Fibroblast of skin of back (primary cell): ENCODE data around the gene C19orf85.
"Not testable (repeated sequence)": the region's sequence is repeated elsewhere in the genome, so short reads cannot be mapped to it uniquely, and the experiment has no call there.

Experiments used
- DNase-seq: peaks from one replicate; pipeline ENCODE4 v3.0.0-alpha.2; 2013

Gene C19orf85

DNA sequence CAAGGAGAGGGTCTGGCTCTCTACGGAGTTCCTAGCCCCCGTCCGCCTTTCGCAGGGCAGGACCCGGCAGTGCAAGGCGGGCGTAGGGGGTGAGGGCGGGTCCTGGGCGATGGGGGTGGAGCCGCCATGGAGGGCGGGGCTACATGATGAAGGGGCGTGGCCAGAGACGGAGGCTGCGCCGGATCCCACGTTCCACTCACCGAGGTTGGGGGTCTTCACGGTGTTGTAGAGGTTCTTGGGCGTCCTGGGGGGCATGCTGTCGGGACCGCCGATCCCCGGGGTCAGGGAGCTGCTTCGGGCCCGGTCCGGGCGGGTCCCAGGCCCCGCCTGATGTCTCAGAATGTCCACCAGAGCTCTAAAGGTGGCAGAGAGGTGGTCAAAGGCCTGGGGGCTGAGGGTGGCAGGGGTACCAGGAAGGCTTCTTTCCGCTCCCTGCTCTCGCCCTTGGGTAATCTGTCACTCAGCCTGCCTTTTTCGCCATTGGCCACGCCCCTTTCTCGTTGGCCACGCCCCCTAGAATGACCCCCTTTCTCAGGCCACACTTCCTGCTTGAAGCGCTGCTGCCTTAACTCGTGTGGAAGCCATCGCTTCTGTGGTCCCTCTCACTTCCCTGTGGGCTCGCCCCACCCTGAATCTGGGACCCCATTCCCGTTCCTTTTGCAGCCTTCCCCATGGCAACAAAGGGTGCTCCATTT lies 24.0 kb downstream of the C19orf85 start:
- DNase-seq: no peak

DNA sequence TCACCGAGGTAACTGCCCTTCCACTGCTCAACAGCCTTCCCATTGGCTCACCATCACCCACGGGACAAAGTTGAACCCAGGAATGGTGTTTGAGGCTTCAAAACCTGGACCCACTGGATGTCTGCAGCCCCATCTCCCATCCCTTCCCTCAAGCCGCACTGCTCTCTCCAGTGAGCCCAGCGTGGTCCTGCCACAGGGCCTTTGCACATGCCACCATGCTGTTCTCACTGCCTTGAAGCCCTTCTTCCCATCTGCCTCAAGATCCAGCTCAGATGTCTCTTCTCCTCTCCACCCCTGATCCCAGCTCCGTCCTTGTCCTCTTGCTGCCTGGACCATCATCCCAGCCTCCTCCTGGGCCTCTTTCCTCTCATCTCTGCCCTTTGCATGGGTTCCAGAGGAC lies 25.5 kb downstream of the C19orf85 start:
- DNase-seq: no peak

DNA sequence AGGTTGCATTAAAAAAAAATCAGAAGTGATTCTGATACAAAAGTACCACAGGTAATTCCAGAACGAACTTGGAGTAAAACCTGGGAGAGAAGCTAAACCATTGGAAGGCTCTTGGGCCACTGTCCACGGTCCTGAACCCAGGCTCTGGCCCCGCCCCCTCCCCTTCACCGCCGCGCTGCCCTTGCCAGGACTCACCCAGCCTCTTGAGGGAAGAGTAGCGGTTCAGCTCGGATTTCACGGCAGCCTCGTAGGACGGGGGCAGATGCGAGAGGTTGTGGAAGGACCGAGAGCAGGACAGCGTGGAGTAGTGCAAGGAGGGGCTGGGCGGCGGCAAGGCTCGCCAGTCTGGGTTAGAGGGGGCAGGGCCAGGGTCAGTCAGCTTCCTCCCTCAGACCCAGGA lies 27.1 kb downstream of the C19orf85 start:
- peak; percentile 49 for DNase-seq

DNA sequence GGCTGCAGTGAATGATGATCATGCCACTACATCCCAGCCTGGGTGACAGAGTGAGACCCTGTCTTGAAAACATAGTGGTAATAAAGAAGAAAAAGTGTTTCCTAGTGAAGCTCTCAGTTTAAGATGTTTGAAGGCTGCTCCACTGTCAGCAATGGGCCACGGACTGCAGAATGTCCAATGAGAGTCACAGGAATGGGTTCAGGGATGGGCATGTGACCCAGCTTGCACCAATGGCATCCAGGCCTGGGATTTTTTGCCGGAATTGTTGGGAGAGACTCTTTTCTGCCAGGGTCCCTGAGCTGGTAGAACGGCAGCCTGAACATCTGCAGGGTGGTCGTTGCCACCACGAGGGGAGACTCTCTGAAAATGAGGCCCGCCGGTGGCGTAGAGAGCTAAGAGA lies 27.7 kb downstream of the C19orf85 start:
- no peak for DNase-seq

DNA sequence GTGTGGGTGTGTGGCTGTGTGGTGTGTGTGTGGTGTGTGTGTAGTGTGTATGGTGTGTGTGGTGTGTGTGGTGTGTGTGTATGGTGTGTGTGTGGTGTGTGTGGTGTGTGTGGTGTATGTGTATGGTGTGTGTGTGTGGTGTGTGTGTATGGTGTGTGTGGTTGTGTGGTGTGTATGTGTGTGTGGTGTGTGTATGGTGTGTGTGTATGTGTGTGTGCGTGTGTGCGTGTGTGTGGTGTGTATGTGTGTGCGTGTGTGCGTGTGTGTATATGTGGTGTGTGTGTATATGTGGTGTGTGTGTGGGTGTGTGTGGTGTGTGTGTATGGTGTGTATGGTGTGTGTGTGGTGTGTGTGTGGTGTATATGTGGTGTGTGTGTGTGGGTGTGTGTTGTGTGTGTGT lies 29.5 kb downstream of the C19orf85 start:
- no peak for DNase-seq

DNA sequence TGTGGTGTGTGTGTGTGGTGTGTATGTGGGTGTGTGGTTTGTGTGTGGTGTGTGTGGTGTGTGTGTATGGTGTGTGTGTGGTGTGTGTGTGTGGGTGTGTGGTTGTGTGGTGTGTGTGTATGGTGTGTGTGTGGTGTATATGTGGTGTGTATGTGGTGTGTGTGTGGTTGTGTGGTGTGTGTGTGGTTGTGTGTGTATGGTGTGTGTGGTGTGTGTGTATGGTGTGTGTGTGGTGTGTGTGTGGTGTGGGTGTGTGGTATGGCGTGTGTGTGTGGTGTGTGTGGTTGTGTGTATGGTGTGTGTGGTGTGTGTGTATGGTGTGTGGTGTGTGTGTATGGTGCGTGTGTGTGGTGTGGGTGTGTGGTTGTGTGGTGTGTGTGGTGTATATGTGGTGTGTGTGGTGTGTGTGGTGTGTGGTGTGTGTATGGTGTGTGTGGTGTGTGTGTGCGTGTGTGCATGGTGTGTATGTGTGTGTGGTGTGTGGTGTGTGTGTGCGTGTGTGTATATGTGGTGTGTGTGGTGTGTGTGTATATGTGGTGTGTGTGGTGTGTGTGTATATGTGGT lies 30.1 kb downstream of the C19orf85 start:
- no peak for DNase-seq

DNA sequence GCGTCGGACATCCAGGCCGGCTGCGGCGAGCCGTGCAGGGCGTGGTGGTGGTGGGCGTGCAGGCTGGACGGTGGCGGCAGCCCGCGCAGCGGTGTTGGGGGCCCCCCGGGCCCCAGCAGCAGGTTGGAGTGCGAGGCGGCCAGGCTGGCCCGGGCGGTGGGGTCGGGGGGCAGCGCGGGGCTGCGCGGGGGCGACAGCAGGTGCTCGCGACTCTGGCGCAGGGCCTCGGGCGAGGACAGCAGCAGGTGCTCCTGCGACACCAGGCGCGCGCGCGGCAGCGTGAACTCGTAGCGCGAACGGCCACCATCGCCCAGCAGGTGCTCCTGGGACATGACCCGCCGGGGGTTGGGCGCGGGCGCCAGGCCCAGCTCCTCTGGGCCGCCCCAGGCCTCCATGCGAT lies 31.3 kb downstream of the C19orf85 start:
- no peak for DNase-seq

DNA sequence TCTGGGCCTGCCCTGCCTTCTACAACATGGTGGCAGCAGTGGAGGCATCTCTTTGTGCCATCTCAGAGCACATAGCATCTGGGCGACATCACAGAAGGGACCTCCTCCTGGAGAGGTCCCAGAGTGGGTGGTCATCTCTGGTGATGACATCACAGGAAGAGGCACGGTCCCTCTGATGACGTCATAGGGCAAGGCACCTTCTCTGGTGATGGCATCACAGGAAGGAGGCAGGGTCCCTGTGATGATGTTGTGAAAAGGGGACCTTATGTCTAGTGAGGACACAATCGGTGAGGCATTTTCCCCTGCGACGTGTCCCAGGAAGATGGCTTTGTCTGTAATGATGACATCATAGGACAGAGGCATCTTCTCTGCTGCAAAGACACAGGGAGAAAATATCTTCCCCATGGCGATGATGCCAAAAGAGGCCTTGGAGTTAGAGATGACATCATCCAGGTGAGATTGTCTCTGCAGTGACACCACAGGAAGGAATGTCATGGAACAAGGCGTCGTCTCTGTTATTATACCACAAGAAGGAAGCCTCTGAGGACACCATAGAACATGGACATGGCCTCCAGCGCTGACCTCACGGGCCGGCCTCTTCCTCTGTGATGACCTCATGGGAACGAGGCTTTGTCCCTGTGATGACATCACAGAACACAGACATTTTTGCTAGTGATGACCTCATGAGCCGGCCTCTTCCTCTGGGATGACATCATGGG lies 32.2 kb downstream of the C19orf85 start:
- no peak for DNase-seq

DNA sequence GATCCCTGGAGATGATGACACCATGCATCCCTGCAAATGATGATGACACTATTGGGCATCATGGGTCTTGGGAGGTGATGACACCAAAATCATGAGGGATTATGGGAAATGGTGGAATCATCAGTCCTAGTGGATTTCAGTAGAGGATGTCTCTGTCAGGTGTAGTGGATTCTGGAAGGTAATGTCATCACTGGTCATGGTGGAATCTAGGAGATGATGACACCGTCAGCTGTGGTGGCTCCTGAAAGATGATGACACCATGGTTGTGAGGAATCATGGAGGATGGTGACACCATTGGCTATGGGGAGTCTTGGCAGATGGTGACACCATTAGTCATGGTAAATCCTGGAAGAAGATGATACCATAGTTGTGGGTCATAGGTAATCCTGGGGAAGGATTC lies 33.4 kb downstream of the C19orf85 start:
- DNase-seq: no peak

DNA sequence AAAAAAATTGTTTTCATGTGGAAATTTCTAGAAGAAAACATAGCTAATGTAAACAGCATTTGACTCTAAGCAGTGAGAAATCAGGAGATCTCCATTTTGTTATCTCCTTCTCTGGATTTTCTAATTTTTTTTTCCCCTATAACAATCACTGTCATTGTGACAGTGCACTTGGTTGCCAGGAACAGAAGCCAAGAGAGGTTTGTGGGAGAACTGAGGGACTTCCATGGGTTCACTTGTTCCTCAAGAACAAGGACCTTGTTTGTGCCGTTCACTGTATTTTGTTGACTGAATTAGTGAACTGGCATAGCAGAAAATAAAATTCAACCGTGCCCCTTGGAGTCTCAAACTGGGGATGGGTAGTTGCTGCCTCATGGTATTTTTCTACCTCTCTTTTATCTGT lies 38.5 kb downstream of the C19orf85 start:
- DNase-seq: no peak

DNA sequence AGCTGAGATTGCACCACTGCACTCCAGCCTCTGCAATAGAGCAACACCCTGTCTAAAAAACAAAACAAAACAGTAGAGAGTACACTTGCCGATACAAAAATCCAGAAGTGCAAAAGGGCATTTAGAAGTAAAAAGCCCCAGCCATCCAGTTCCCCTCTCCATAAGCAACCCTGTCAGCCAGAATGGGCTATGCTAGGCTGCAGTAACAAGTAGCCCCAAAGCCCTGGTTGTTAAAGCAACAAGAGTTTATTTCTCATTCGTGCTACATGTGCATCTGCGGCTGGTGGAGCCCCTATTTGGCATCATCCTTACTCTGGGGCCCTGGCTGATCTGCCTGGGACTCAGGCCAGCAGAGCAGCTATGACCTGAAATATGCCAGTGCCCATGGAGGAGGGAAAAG lies 40.0 kb downstream of the C19orf85 start:
- DNase-seq: no peak

DNA sequence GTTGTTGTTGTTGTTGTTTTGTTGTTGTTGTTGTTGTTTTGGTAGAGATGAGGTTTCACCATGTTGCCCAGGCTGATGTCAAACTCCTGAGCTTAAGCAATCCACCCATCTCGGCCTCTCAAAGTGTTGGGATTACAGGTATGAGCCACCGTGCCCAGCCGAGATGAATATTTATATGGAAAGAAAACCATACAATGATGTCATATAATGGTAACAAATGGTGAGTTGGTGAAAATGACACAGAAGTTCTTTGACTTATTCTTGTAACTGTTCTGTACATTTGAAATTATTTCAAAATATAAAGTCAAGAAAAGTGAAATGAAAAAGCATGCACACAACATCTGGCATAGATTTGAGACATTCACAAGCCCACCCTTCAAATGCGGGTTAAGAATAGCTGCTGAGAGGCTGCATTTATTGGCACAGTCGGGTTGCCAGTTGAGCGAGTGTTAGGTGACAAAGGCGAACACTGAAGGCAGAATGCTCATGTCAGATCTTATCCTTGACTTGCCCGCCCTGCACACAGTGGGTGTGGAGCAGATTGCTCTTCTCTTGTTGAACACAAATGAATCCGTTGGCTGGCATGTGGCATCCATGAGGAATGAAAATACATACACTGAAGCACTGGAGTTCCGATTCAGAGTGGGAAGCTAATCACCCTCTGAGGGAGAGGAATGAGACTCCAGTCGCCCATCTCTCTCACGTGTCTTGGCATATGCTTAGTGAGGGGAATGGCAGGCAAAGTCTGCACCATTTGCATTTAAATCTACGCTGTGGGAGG lies 41.1 kb downstream of the C19orf85 start:
- DNase-seq: no peak

DNA sequence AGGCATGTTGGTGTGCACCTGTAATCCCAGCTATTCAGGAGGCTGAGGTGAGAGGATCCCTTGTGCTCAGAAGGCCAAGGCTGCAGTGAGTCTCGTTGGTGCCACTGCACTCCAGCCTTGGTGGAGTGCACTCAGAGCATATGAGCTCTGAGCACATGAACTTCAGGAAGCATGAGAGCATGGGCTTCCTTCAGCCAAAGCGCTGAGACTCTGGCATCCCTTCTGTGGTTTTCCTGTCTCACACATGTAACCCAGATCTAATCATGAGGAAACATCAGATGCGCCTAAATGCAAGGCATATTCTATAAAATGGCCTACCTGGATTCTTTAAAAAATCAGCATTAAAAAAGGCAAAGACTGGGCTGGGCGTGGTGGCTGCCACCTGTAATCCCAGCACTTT lies 43.3 kb downstream of the C19orf85 start:
- not testable (repeated sequence) for DNase-seq

DNA sequence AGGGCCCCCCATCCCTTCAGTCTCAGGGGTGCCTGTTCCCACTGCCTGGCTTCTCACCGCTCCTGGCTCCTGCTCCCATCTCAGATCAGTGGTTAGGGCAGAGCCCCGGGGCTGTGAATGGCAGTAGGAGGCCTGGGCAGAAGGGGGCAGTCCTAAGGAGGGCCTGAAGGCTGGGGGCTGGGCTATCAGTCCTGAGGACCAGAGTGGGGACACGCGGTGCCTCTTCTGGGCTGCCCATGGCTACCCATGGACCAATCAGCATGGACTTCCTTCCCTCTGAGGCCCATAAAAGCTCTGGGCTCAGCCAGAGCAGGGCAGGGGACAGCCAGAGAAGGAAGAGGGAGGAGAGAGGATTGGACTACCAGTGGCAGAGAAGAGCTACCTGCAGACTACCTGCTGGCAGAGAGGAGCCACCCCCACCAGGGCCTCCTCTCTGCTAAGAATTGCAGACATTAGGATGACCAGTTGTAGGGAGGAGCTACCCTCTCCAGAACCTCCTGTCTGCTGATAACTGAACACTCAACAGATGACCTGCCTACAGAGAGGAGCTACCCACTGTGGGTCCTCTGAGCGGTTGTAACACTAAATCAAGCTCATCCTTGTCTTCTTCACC lies 44.8 kb downstream of the C19orf85 start:
- DNase-seq: no peak

DNA sequence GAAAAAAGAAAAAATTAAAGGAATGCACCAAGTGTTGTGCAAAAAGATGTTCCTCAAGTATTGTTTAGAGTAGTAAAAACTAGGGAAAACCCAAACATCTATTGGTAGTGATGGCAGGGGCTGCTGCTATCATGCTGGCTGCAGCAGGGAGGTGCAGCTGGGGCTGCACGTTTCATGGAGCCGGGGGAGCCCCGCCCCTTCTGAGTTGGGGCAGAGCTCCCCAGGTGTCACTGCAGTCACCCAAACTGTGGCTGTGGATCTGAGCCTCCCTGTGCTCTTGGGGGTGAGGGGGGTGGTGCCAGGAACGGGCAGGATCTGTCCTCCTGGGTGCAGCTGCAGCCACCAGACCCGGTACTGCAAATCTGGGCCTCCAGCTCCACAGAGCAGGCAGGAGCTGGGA lies 45.4 kb downstream of the C19orf85 start:
- DNase-seq: no peak

DNA sequence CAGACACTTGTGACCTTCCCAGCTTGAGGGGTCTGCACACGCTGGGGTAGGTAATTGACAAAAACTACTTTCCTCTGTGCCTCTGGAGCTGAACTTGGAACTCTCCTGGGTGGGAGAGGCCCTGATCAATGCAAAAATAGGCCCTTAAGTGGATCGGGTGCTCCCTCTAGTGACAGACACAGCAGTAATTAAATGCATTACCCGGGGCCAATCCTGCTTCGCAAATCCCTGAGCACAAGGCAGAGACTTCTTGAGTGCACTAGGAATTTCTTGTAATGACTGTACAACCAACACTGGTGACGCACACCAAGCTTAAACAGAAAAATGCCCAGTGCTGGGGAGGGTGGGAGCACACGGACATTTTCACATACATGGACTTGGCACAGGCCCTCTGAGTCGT lies 46.4 kb downstream of the C19orf85 start:
- peak; percentile 84 for DNase-seq
